K562 (cell line): Measurements from ENCODE around the gene HOXB6. TPM values are rescaled to one million over a fixed set of nuclear protein-coding genes. Genes with fewer than 3 reads are reported as not detected.

Experiments used
- COPS2 ChIP-seq: fragments of 450-650 bp; conservative IDR thresholded peaks from 2 replicates; pipeline ENCODE4 v1.6.1; 2016; ENCODE audit warnings: mild to moderate bottlenecking, moderate library complexity
- FOSL1 ChIP-seq: fragments of 200-800 bp; sonication (Bioruptor generic); conservative IDR thresholded peaks from 2 replicates; pipeline ENCODE4 v1.6.1; 2016; ENCODE audit warnings: missing genetic modification characterization, missing compliant biosample characterization
- GTF2A2 ChIP-seq: IDR thresholded peaks from 2 replicates; pipeline ENCODE4 v1.6.1; 2016; ENCODE audit warnings: mild to moderate bottlenecking, missing genetic modification characterization, missing compliant biosample characterization
- HSF4 ChIP-seq: fragments of 250-450 bp; sonication (Bioruptor Pico); IDR thresholded peaks from 2 replicates; pipeline ENCODE4 v2.1.2; 2022; ENCODE audit warnings: mild to moderate bottlenecking, moderate library complexity, borderline replicate concordance
- NFRKB ChIP-seq: fragments of 450-650 bp; IDR thresholded peaks from 2 replicates; pipeline ENCODE4 v1.6.1; 2016; ENCODE audit warnings: low read depth
- NR2C2 ChIP-seq, 2 experiments: fragments of 200-800 bp in 1 of 2; sonication (Bioruptor generic) in 1 of 2; sonication (generic) in 1 of 2; formaldehyde crosslinking in 1 of 2; IDR thresholded peaks; 2 replicates each; pipeline versions ENCODE4 v1.6.1 to v1.8.0; 2016 to 2022; ENCODE audit warnings: mild to moderate bottlenecking in 1 of 2, missing compliant biosample characterization in 1 of 2, missing genetic modification characterization in 1 of 2, missing genetic modification reagents in 1 of 2
- POLR2AphosphoS5 ChIP-seq: IDR thresholded peaks from 2 replicates; pipeline ENCODE4 v1.6.1; 2011; ENCODE audit warnings: mild to moderate bottlenecking, low read depth, low read length, moderate library complexity; ENCODE audit not compliant: control insufficient read depth, insufficient read depth
- POLR2G ChIP-seq: fragments of 200-400 bp; formaldehyde crosslinking; IDR thresholded peaks from 2 replicates; pipeline ENCODE4 v1.6.1; 2017; ENCODE audit warnings: low read depth, mild to moderate bottlenecking, antibody characterized with exemption, low read length, moderate library complexity
- SRSF1 ChIP-seq: fragments of 200-400 bp; formaldehyde crosslinking; IDR thresholded peaks from 2 replicates; pipeline ENCODE4 v1.6.1; 2017; ENCODE audit warnings: mild to moderate bottlenecking, low read depth, low read length, moderate library complexity
- TARDBP ChIP-seq: fragments of 450-650 bp; IDR thresholded peaks from 2 replicates; pipeline ENCODE4 v1.6.1; 2016
- ZNF143 ChIP-seq: sonication (generic); formaldehyde crosslinking; IDR thresholded peaks from 2 replicates; pipeline ENCODE4 v1.9.0; 2022; ENCODE audit warnings: mild to moderate bottlenecking, missing genetic modification reagents
- ZNF174 ChIP-seq: fragments of 250-450 bp; sonication (Bioruptor Pico); IDR thresholded peaks from 2 replicates; pipeline ENCODE4 v1.4.0; 2020; ENCODE audit warnings: mild to moderate bottlenecking
- polyA plus RNA-seq, 8 experiments: library from polyadenylated mRNA; depleted of rRNA in 4 of 8; stranded (reverse) in 5 of 8; unstranded in 3 of 8; fragments of >200 nt; fragmentation: Nextera tagmentation in 2 of 8; fragmentation: Illumina TruSeq in 1 of 8; extraction: Ambion mirVana in 2 of 8; extraction: Trizol in 1 of 8; gene quantifications; 2 replicates each; pipeline versions ENCODE4 v1.2.1 to v1.2.3, GENCODE V29; 2011 to 2014; ENCODE audit warnings: inconsistent platforms in 1 of 8, missing spikeins in 1 of 8
- total RNA-seq, 7 experiments: library from RNA; depleted of rRNA in 6 of 7; stranded (reverse); fragments of >200 nt in 6 of 7; fragmentation: Illumina TruSeq in 2 of 7; extraction: Trizol in 2 of 7; gene quantifications; 2 replicates each; pipeline versions ENCODE4 v1.2.1 to v1.2.3, GENCODE V29; 2011 to 2021; ENCODE audit warnings: low replicate concordance in 1 of 7
- TF ChIP-seq, protein P1 (sequence below): fragments of 450-650 bp; formaldehyde crosslinking; IDR thresholded peaks from 2 replicates; pipeline ENCODE4 v1.4.0; 2020; ENCODE audit warnings: mild to moderate bottlenecking, moderate library complexity
- TF ChIP-seq, protein P2 (sequence below), 2 experiments: fragments of 250-450 bp in 1 of 2; fragments of 450-650 bp in 1 of 2; sonication (Bioruptor Pico) in 1 of 2; IDR thresholded peaks; 2 replicates each; pipeline versions ENCODE4 v1.6.1 to v1.8.0; 2016 to 2021; ENCODE audit warnings: mild to moderate bottlenecking in 2 of 2, moderate library complexity in 2 of 2, missing compliant biosample characterization in 1 of 2, missing genetic modification characterization in 1 of 2
- TF ChIP-seq, protein P3 (sequence below), 2 experiments: fragments of 450-650 bp in 1 of 2; sonication (generic) in 1 of 2; formaldehyde crosslinking in 1 of 2; IDR thresholded peaks; 2 replicates each; pipeline versions ENCODE4 v1.7.1 to v1.9.0; 2016 to 2022; ENCODE audit warnings: inconsistent platforms in 1 of 2, mild to moderate bottlenecking in 1 of 2, missing genetic modification reagents in 1 of 2

Gene HOXB6
- total and polyA plus RNA-seq, 9 of the 15 experiments (the other 6 are each of a cell fraction or from before 2014, with no cell fraction given): 1.2 to 14.8 (median 4.9) TPM

DNA sequence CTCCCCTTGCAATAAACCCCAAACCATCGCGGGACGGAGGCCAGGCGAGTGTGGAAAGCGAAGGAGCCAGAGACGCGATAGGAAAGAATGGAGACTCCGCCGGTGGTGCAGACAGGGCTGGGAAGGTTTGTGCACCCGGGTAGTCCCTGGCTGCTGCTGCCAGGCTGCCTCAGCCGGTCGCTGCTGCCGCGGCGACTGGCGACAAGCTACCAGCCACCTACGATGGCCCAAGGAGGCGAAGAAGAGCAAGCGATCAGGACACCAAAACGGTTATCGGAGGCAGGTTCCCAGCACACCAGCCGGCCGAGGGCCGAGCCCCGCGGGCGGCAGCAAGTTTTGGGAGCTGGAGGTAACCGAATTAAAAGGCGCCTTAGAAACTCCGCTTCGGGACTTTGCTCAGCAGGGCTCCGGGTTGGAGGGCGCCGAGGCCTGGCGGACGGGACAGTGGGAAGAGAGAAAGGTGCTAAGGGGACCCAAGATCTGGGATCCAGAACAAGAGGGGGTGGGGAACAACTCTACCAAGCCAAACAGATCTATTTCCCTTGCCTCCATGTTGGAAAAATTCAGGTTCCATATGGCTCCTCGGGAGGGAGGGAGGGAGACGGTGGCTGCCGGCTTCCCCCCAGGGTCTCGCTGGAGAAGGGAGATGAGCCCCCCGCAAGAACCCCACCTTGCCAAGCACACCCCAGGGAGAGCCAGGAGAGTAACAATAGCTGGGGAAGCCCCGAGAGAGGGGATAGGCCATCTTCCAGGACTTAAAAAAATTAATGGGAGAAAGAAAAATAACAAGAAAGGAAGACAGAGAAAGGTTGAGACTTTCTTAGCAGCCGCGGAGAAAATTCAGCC lies 50.2 kb downstream of the HOXB6 start (continued):
- no peak for TF ChIP-seq NR2C2 (CRISPR knock-in tag; IDR thresholded peaks at IDR 0.05)
- no peak for TF ChIP-seq NR2C2 (tag; IDR thresholded peaks at IDR 0.05)
- TF ChIP-seq POLR2AphosphoS5: no peak
- 0 out of 2 replicates have a peak, but pooled peaks have one; percentile 42 for TF ChIP-seq NFRKB
- no peak for TF ChIP-seq ZNF174
- TF ChIP-seq, protein P1, sequence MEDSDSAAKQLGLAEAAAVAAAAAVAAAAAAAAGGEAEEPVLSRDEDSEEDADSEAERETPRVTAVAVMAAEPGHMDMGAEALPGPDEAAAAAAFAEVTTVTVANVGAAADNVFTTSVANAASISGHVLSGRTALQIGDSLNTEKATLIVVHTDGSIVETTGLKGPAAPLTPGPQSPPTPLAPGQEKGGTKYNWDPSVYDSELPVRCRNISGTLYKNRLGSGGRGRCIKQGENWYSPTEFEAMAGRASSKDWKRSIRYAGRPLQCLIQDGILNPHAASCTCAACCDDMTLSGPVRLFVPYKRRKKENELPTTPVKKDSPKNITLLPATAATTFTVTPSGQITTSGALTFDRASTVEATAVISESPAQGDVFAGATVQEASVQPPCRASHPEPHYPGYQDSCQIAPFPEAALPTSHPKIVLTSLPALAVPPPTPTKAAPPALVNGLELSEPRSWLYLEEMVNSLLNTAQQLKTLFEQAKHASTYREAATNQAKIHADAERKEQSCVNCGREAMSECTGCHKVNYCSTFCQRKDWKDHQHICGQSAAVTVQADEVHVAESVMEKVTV (CRISPR knock-in tag): no peak
- TF ChIP-seq HSF4 (CRISPR knock-in tag): no peak
- TF ChIP-seq SRSF1: no peak
- TF ChIP-seq GTF2A2: 0 out of 2 replicates have a peak, but pooled peaks have one; percentile 0
- no peak for TF ChIP-seq TARDBP
- no peak for TF ChIP-seq FOSL1 (tag)
- TF ChIP-seq, protein P2, sequence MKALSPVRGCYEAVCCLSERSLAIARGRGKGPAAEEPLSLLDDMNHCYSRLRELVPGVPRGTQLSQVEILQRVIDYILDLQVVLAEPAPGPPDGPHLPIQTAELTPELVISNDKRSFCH (CRISPR knock-in tag; IDR thresholded peaks at IDR 0.05): no peak
- TF ChIP-seq, protein P2 (tag; IDR thresholded peaks at IDR 0.05): no peak
- no peak for TF ChIP-seq COPS2
- TF ChIP-seq POLR2G: peak; percentile 62; the same call in 1 of the 2 replicates
- TF ChIP-seq, protein P3, sequence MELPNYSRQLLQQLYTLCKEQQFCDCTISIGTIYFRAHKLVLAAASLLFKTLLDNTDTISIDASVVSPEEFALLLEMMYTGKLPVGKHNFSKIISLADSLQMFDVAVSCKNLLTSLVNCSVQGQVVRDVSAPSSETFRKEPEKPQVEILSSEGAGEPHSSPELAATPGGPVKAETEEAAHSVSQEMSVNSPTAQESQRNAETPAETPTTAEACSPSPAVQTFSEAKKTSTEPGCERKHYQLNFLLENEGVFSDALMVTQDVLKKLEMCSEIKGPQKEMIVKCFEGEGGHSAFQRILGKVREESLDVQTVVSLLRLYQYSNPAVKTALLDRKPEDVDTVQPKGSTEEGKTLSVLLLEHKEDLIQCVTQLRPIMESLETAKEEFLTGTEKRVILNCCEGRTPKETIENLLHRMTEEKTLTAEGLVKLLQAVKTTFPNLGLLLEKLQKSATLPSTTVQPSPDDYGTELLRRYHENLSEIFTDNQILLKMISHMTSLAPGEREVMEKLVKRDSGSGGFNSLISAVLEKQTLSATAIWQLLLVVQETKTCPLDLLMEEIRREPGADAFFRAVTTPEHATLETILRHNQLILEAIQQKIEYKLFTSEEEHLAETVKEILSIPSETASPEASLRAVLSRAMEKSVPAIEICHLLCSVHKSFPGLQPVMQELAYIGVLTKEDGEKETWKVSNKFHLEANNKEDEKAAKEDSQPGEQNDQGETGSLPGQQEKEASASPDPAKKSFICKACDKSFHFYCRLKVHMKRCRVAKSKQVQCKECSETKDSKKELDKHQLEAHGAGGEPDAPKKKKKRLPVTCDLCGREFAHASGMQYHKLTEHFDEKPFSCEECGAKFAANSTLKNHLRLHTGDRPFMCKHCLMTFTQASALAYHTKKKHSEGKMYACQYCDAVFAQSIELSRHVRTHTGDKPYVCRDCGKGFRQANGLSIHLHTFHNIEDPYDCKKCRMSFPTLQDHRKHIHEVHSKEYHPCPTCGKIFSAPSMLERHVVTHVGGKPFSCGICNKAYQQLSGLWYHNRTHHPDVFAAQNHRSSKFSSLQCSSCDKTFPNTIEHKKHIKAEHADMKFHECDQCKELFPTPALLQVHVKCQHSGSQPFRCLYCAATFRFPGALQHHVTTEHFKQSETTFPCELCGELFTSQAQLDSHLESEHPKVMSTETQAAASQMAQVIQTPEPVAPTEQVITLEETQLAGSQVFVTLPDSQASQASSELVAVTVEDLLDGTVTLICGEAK (IDR thresholded peaks at IDR 0.05): 0 out of 2 replicates have a peak, but pooled peaks have one; percentile 20
- TF ChIP-seq, protein P3 (CRISPR knock-in tag; IDR thresholded peaks at IDR 0.05): no peak
- TF ChIP-seq ZNF143 (CRISPR knock-in tag): no peak
